ENCODE results near the gene MAP4K2.

The MAP4K2 gene

GRCh38 chr11:64766881-64767280, 36.1 kb downstream of the MAP4K2 start:
- no peak for DNase-seq

- DNase-seq, result no peak
Measured at GRCh38 chr11:64765851-64766665, 37.0 kb downstream of the MAP4K2 start.

- no peak for DNase-seq
Measured at GRCh38 chr11:64765291-64765850, 37.6 kb downstream of the MAP4K2 start.

GRCh38 chr11:64764753-64765152, 38.3 kb downstream of the MAP4K2 start:
- no peak for DNase-seq

GRCh38 chr11:64764040-64764611, 38.9 kb downstream of the MAP4K2 start:
- no peak for DNase-seq

- DNase-seq, result no peak
Measured at GRCh38 chr11:64763526-64764039, 39.4 kb downstream of the MAP4K2 start.

GRCh38 chr11:64762674-64763525, 40.1 kb downstream of the MAP4K2 start:
- peak; percentile 74 for DNase-seq

GRCh38 chr11:64762277-64762673, 40.7 kb downstream of the MAP4K2 start:
- DNase-seq, result no peak

GRCh38 chr11:64760759-64761420, 42.1 kb downstream of the MAP4K2 start:
- no peak for DNase-seq

- no peak for DNase-seq
Measured at GRCh38 chr11:64759722-64760719, 43.0 kb downstream of the MAP4K2 start, which contains the start of gene PYGM. Gene PYGM, minus strand, starts transcription at chr11:64759974. Its CDS starts 76 bp downstream, at chr11:64759898.

- no peak for DNase-seq
Measured at GRCh38 chr11:64759131-64759721, 43.8 kb downstream of the MAP4K2 start.

GRCh38 chr11:64758330-64759079, 44.5 kb downstream of the MAP4K2 start:
- no peak for DNase-seq

- DNase-seq, result no peak
Measured at GRCh38 chr11:64757549-64758329, 45.3 kb downstream of the MAP4K2 start.

GRCh38 chr11:64755681-64756361, 47.2 kb downstream of the MAP4K2 start:
- DNase-seq, result no peak

- DNase-seq, result no peak
Measured at GRCh38 chr11:64754919-64755662, 47.9 kb downstream of the MAP4K2 start.

GRCh38 chr11:64754124-64754918, 48.7 kb downstream of the MAP4K2 start:
- DNase-seq, result no peak
